ENCODE measurements around the gene METTL2B. TPM values are rescaled to one million over a fixed set of nuclear protein-coding genes. Genes with fewer than 3 reads are reported as not detected.

METTL2B gene
- total and polyA plus RNA-seq, 3 donors from 2014 or later, result 20.0 to 27.1 (median 26.7) TPM

- intact Hi-C loops (cut with DNase I; ENCODE audit: low total_unique reads), result no loop called here
- Histone ChIP-seq H3K27me3 (no peaks in the 10 kb centered on the region), H3K4me3 (no peak overlapping the region), H3K4me1 (peaks cover 37% of the 10 kb centered on the region), H3K27ac (no peak overlapping the region), H3K36me3 (ENCODE audit: low read depth, missing control alignments) (no peaks in the 10 kb centered on the region), H3K9me3 (no peaks in the 10 kb centered on the region)
- 92 to 94% methylated on average over 3 of the region's 3 CpGs for WGBS, 2 donors
- no peak for DNase-seq
- TF ChIP-seq CTCF (IDR thresholded peaks at IDR 0.05), result no peak
- TF ChIP-seq POLR2A (IDR thresholded peaks at IDR 0.05), result no peak
Observed at GRCh38 chr7:128442356-128442755, 34.2 kb upstream of the METTL2B start.

- intact Hi-C loops (cut with DNase I; ENCODE audit: low total_unique reads), result no loop called here
- TF ChIP-seq CTCF (IDR thresholded peaks at IDR 0.05) (no peak), POLR2A (IDR thresholded peaks at IDR 0.05) (no peak)
- WGBS, 2 donors, result 91 to 92% methylated on average over 6 to 7 of the region's 7 CpGs
Observed at GRCh38 chr7:128443831-128444600, 32.5 kb upstream of the METTL2B start.

DNA sequence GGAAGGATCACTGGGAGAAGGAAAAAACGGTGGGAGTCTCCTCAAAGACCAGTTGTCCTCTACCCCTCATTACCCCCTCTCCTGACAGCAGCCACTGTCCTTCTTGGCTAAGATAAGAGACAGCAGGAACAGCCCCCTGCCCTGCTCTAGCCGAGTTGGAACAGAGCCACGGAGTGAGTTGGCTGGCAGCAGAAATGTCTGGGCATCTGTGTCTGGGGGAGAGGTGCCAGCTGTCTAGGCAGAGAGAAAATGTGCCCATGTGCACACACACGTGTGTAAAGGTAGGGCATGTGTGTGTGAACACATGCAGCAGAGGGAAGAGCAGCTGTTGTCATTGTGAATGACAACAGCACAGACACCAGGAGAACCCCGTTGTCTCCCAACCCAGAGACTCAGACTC is 30.2 kb upstream of the METTL2B start:
- no peaks in the 10 kb centered on the region for H3K27me3 ChIP-seq
- no peaks in the 10 kb centered on the region for H3K36me3 ChIP-seq (ENCODE audit: low read depth, missing control alignments)
- peak; percentile 59 for DNase-seq
- peak overlapping the region in 1 of 2 donors; percentile 9 for H3K27ac ChIP-seq
- H3K4me3 ChIP-seq, result no peak overlapping the region
- 40 to 62% methylated on average over 5 of the region's 5 CpGs for WGBS, 2 donors
- TF ChIP-seq POLR2A (IDR thresholded peaks at IDR 0.05), result no peak
- no peak for TF ChIP-seq CTCF (IDR thresholded peaks at IDR 0.05)
- H3K4me1 ChIP-seq, result peaks cover 21% of the 10 kb centered on the region
- no peaks in the 10 kb centered on the region for H3K9me3 ChIP-seq
- intact Hi-C loops (cut with DNase I; ENCODE audit: low total_unique reads), result no loop called here

More at GRCh38 chr7:128443831-128444600, 32.5 kb upstream of the METTL2B start:
- Histone ChIP-seq H3K9me3 (no peaks in the 10 kb centered on the region), H3K27ac (no peak overlapping the region), H3K27me3 (no peaks in the 10 kb centered on the region), H3K4me1 (peaks cover 32% of the 10 kb centered on the region), H3K4me3 (no peak overlapping the region), H3K36me3 (ENCODE audit: low read depth, missing control alignments) (no peaks in the 10 kb centered on the region)
- DNase-seq, result no peak

GRCh38 chr7:128447941-128448564 is 28.5 kb upstream of the METTL2B start:
- intact Hi-C loops (cut with DNase I; ENCODE audit: low total_unique reads), result no loop called here
- TF ChIP-seq CTCF (IDR thresholded peaks at IDR 0.05) (no peak), POLR2A (IDR thresholded peaks at IDR 0.05) (no peak)
- Histone ChIP-seq H3K36me3 (ENCODE audit: low read depth, missing control alignments) (no peaks in the 10 kb centered on the region), H3K27ac (peak overlapping the region in 1 of 2 donors; percentile 50), H3K4me1 (peaks cover 21% of the 10 kb centered on the region), H3K4me3 (no peak overlapping the region), H3K9me3 (no peaks in the 10 kb centered on the region), H3K27me3 (no peaks in the 10 kb centered on the region)
- WGBS, 2 donors, result 57 to 75% methylated on average over 3 to 4 of the region's 4 CpGs
- DNase-seq, result no peak

Measured in testis (tissue), 3 donors.